Suppressor macrophage treated with lipopolysaccharide for 4 hours (primary cell): ENCODE data around the gene ZNG1B.
"Not testable (repeated sequence)": the region's sequence is repeated elsewhere in the genome, so short reads cannot be mapped to it uniquely, and the experiment has no call there.

Experiments used
- DNase-seq: peaks from one replicate; pipeline ENCODE4 v3.0.0-alpha.2; 2020

The ZNG1B gene

DNA sequence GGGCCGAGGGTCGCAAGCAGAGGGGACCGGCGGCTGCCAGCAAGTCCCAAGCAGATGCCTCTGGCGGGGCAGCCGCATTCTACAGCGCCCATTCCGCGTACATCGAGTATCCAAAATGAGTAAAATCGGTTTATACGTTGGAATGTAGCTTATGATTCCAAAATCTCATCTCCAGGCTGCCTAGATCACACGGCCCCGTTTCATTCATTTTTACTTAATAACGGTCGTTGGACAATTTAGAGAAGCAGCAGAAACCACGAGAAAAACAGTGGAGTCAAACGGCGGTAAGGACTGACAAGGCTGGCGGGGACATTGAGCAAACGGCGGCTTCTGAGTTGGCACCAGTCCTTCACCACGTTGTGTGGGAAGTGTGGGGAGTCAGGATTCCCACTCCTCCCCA lies 66.6 kb downstream of the ZNG1B start:
- DNase-seq: peak; percentile 33

- DNase-seq: not testable (repeated sequence)
These were observed 70.1 kb downstream of the ZNG1B start for GRCh38 chr2:113507394-113508140.

GRCh38 chr2:113508187-113508586 lies 70.7 kb downstream of the ZNG1B start:
- not testable (repeated sequence) for DNase-seq

DNA sequence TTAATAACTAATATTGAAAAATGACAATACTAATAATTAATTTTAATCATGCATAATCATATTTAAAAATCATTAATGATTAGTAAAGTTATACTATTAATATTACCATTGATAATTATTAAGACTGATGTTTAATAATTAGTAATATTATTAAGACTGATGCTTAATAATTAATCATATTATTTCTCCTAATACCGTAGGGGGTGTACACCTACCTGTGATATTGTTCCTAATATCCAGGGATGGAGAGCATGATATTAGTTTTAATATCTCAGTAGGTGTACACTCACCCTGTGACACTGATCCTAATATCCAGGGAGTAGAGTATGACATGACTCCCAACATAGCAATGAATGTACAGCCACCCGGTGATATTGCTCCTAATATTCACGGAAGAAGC lies 73.4 kb downstream of the ZNG1B start:
- not testable (repeated sequence) for DNase-seq

GRCh38 chr2:113511859-113512258 lies 74.4 kb downstream of the ZNG1B start:
- not testable (repeated sequence) for DNase-seq

- not testable (repeated sequence) for DNase-seq
These were observed 78.0 kb downstream of the ZNG1B start for GRCh38 chr2:113515457-113515856.

DNA sequence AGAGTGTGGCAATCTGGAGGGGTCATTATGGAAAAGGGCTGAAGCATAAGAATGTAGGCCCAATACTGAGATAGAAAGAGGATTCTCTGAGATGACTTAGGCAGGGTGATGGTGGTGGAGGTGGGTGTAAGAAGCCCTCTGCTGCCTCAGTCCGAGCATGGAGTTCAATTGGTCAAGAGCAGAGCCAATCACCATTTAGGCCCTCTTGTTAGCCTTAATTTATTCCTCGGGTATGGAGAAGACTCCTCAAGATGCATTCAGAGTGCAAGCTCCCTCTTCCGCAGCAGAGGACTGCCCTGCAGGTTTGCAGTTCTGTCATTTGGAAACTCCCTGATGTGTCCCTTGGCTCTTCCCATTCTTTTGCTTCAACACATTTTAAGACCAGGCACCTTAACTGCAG lies 78.5 kb downstream of the ZNG1B start:
- not testable (repeated sequence) for DNase-seq

DNA sequence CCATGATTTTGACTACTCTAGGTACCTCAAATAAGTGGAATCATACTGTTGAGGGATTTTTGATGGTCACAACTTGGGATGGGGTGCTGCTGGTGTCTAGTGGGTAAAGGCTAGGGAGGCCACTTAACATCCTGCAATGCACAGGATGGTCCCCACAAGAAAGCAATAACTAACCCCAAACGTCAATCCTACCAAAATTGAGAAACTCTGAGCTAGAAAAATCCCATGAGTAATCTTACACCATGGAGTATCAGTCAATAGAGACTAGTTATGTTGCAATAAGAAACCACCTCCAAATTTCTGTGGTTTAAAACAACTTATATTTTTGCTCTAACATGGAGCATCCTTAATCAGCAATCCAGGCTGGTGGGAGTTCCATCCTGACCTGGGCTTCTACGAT lies 79.5 kb downstream of the ZNG1B start:
- DNase-seq: not testable (repeated sequence)

DNA sequence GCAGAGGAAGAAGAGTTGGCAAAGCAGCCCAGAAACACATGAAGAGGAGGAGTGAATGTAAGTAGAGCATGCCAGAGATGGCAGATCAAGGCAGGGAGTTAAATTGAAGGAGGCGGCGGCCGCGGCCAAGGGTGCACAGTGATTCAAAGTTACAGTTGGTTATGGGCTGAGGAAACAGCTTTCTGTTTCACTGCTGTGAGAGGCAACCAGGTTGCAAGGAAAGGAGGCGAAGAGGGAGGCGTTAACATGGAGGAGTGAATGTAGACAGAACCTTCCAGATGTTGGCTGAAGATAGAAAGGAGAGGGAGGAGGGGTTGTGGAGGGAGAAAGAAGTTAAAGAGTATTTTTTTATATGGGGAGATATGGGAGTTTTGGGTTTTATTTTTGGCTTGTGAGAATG lies 83.3 kb downstream of the ZNG1B start:
- not testable (repeated sequence) for DNase-seq

DNA sequence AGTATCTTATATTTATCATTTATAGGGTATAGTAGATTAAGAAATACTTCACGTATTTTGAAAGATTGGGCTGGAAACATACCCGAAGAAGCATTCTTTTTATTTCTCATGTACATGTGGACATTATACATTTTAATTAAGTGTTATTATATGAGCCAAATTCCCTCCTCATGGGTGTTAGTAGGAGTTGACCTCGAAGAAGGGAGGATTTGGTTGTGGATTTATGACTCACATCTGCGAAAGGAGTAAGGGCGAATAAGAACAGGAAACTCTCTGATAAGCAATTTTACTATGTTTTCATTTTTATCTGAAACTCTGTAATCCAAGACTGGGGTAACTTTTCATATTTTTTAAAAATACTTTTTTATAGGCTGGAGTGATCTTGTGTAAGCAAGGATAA lies 84.0 kb downstream of the ZNG1B start:
- DNase-seq: not testable (repeated sequence)

DNA sequence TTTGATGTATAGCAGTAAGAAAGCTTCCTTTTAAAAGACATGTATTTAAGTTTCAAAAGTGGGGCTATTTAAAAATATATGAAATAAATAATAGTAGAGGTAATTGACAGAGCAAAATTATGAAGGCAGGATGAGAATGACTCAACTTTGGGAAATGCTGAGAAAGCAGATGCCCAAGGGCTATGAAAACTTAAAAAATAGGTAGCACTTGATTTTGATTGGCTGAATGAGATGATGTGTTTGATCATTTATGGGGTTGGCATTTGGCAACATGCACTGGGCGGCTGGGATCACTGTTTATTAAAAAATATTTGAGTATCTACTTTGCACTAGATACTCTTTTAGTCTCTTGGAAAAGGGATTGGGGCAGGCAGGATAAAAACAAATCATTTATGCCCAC lies 87.5 kb downstream of the ZNG1B start:
- DNase-seq: not testable (repeated sequence)

DNA sequence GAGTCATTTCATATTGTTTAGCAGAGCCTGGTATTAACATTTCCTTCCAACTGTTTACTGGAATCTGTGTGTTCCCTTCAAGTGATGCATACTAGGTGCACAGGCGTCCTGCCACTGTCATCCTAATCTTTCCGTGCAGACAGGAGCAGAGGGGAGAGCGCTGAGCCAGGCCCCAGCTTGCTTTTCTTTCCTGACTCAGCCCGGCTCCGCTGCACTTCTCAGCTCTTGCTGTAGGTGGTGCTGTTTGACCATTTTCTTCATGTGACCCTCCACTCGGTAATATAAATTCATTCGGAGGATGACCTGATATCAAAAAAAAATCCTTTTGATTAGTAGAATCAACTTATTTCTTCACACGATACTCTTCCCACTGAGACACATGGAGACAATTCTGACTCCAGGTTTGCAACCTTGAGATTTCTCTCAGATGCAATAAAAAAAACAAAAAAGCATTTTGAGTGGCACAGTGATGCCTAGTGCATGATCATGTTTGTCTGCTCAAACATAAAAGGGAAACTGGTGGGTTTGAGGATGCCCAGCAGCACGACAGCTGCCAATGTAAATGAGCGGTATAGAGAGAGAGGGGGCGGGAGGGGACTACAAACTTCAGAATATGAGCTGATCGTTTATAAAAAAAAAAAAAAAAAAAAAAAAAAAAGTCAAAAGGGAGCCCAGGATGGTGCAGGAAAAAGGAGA lies 90.0 kb downstream of the ZNG1B start:
- not testable (repeated sequence) for DNase-seq

GRCh38 chr2:113528126-113528525 lies 90.6 kb downstream of the ZNG1B start:
- DNase-seq: not testable (repeated sequence)

DNA sequence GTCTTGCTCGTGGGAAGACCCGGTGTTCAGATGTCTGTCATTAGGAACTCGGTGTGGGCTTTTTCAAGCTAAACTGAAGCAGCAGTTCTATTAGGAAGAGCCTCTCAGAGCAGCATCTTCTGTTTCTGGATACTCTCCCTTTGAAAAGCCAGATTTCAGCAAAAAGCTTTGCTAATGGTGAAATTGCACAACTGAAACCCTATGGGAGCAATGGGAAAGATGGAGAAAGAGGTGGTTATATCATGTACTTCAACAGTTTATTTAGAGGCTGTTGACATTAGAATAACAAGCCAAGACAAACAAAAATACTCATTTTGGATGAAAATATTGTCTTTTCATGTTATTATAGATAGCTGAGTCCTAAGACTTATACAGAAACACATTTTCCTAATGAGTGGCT lies 91.4 kb downstream of the ZNG1B start:
- not testable (repeated sequence) for DNase-seq

DNA sequence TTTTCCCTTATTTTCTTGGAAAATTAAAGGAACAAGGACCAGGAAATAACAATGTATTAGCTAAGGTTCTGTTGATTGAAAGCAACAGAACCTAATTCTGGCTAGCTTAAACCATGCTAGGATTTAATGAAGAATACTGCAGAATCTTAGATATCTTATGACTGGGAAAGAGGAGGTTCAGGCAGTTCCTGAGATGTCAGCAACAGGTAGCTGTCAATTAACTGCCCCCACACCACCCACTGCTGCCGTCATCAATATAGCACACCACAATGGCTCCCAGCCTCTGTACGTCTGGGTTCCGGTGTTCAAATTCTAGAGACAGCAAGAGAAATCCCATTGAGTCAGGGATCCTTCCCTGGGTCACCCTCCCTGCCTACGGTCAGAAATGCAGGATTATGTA lies 95.5 kb downstream of the ZNG1B start:
- DNase-seq: not testable (repeated sequence)

DNA sequence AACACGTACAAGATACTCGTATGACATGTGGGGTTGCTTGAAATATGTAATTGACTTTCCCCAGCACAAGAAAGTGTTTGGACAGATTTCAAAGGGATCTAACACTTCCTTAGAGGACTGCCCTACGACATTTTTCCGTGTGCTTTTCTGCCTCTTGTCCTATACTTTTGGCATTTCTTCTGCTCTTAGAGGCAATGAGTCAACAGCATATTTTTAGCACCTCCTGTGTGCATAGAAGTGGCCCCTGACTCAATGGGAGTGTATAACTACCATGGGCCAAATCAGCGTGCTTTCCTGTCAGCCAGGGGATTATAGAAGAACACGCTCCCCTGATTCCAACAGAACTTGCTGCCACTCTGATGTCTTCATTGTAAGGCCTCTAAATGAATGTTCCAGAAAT lies 99.1 kb downstream of the ZNG1B start:
- not testable (repeated sequence) for DNase-seq

- DNase-seq: not testable (repeated sequence)
These were observed 103.3 kb downstream of the ZNG1B start for GRCh38 chr2:113540834-113541203.

- DNase-seq: peak; percentile 28
These were observed 103.9 kb downstream of the ZNG1B start for GRCh38 chr2:113541204-113541975.

DNA sequence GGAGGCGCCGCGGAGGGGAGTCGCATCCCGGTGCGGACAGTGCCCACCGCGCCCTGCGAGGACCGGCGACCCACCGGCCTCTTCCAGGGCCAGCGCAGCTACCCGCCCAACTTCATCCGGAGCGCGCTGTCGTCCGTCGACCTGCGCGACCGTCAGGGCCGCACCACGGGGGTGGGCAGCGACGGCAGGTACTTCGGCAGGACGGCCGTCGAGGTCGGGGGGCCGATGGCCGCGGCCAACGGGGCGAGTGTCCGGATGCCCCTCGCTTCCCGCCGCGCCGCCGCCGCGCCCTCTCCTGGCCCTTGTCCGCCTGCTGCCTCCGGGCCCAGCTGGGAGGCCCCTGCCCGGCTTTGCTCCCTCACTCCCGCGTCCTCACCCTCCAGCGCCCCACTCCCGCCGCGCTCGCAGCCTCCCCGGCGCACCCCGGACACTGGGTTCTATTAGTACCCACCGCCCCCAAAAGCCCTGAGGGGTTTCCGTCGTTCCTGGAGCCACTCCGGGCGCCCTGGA lies 104.5 kb downstream of the ZNG1B start:
- DNase-seq: not testable (repeated sequence)

DNA sequence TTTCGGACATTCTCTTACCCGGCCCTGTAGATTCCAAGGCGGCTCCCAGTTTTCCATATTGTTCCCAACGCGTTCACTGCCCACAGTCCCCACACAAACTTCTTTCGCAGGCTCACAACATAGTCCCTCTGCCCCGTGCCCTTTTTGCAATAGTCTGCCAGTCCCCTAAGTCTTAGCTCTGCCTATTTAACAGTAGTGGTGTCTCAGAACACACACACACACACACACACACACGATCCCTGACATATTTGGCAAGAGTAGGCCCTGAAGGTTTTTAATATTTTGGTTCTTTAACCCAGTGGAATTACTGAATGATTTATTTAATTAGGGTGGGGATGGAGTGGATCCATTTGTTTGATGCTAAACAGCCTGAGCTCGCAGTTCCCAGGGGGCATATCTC lies 105.0 kb downstream of the ZNG1B start:
- DNase-seq: not testable (repeated sequence)
